GM12892 (cell line): Measurements from ENCODE around the gene REV1.

Experiments
- DNase-seq: peaks from one replicate; pipeline ENCODE4 v3.0.0; 2011; ENCODE audit not compliant: insufficient read length
- FAIRE-seq: peaks from 2 replicates; lab custom pipeline; 2011; peaks lifted over from hg19 to GRCh38; lab: Jason Lieb, UNC
- POLR2A ChIP-seq: IDR thresholded peaks from 2 replicates; pipeline ENCODE4 v1.6.1; 2011; ENCODE audit warnings: low read depth, low read length, control low read depth
- POLR2AphosphoS5 ChIP-seq: IDR thresholded peaks from 2 replicates; pipeline ENCODE4 v1.6.1; 2011; ENCODE audit warnings: low read depth, low read length, control low read depth
- TAF1 ChIP-seq: IDR thresholded peaks from 2 replicates; pipeline ENCODE4 v1.6.1; 2011; ENCODE audit warnings: low read depth, mild to moderate bottlenecking, control low read depth, low read length, borderline replicate concordance

REV1 gene

GRCh38 chr2:99414566-99414965 lies 75.3 kb downstream of the REV1 start:
- FAIRE-seq (no peak), DNase-seq (no peak)
- TF ChIP-seq POLR2AphosphoS5 (no peak), POLR2A (no peak), TAF1 (no peak)

GRCh38 chr2:99410276-99410675 lies 79.5 kb downstream of the REV1 start:
- DNase-seq (no peak), FAIRE-seq (no peak)
- TF ChIP-seq POLR2AphosphoS5 (no peak), POLR2A (no peak), TAF1 (no peak)

- TF ChIP-seq TAF1 (no peak), POLR2A (no peak), POLR2AphosphoS5 (no peak)
- no peak for FAIRE-seq
These were observed 83.7 kb downstream of the REV1 start for GRCh38 chr2:99406137-99406536.

GRCh38 chr2:99404797-99405669 lies 84.8 kb downstream of the REV1 start:
- TF ChIP-seq POLR2AphosphoS5 (no peak), POLR2A (0 out of 2 replicates have a peak, but pooled peaks have one; percentile 22)
- FAIRE-seq (no peak), DNase-seq (no peak)

More at GRCh38 chr2:99406137-99406536, 83.7 kb downstream of the REV1 start:
- DNase-seq: no peak

- FAIRE-seq (no peak), DNase-seq (no peak)
- TF ChIP-seq TAF1 (no peak), POLR2AphosphoS5 (no peak), POLR2A (no peak)
These were observed 85.6 kb downstream of the REV1 start for GRCh38 chr2:99404039-99404796.

- FAIRE-seq: no peak
- TF ChIP-seq POLR2AphosphoS5 (no peak), POLR2A (no peak), TAF1 (no peak)
- DNase-seq: no peak
These were observed 86.3 kb downstream of the REV1 start for GRCh38 chr2:99403524-99403923.

GRCh38 chr2:99403084-99403483 lies 86.7 kb downstream of the REV1 start:
- FAIRE-seq (no peak), DNase-seq (no peak)
- TF ChIP-seq POLR2AphosphoS5 (no peak), TAF1 (no peak), POLR2A (no peak)

- no peak for DNase-seq
- FAIRE-seq: no peak
- TF ChIP-seq POLR2A: no peak
- no peak for TF ChIP-seq POLR2AphosphoS5
These were observed 88.0 kb downstream of the REV1 start for GRCh38 chr2:99401841-99402240.

- TF ChIP-seq POLR2AphosphoS5 (no peak), POLR2A (no peak), TAF1 (no peak)
- no peak for FAIRE-seq
These were observed 90.0 kb downstream of the REV1 start for GRCh38 chr2:99399795-99400194.

GRCh38 chr2:99399063-99399462 lies 90.8 kb downstream of the REV1 start:
- FAIRE-seq (no peak), DNase-seq (no peak)
- TF ChIP-seq POLR2AphosphoS5 (no peak), POLR2A (no peak), TAF1 (no peak)

More at GRCh38 chr2:99399795-99400194, 90.0 kb downstream of the REV1 start:
- no peak for DNase-seq

GRCh38 chr2:99398303-99398702 lies 91.5 kb downstream of the REV1 start:
- DNase-seq (no peak), FAIRE-seq (no peak)
- TF ChIP-seq TAF1 (no peak), POLR2A (no peak), POLR2AphosphoS5 (no peak)
